Measurements from ENCODE around the gene JAML. TPM values are rescaled to one million over a fixed set of nuclear protein-coding genes. Genes with fewer than 3 reads are reported as not detected.

The JAML gene
- total and polyA plus RNA-seq, 2 donors (not counting 1 experiment from before 2014, with no cell fraction given) = not detected

GRCh38 chr11:118231461-118231860 is 6.7 kb upstream of the JAML start:
- no peaks in the 10 kb centered on the region for H3K79me2 ChIP-seq (ENCODE audit: control insufficient read depth, insufficient read depth, low read length)
- no peak overlapping the region for H3K4me2 ChIP-seq (ENCODE audit: extremely low read depth, insufficient read depth, low read length)
- TF ChIP-seq CTCF (conservative IDR thresholded peaks at IDR 0.05 in 1 of 2, IDR thresholded peaks at IDR 0.05 in 1 of 2; ENCODE audit: low read depth in 1 of 2, low read length in 2 of 2) (no peak), EZH2 (IDR thresholded peaks at IDR 0.05; ENCODE audit: low read length, missing control alignments) (no peak)
- DNase-seq (ENCODE audit: low read depth in 2 of 2) = no peak
- no peaks in the 10 kb centered on the region for H3K4me1 ChIP-seq (ENCODE audit: control insufficient read depth, extremely low read depth, insufficient read depth, low read length)
- H3K27me3 ChIP-seq (ENCODE audit: control insufficient read depth, insufficient read depth, low read length) = no peaks in the 10 kb centered on the region
- no peak overlapping the region for H3K9ac ChIP-seq (ENCODE audit: insufficient read depth, low read length)
- H3K36me3 ChIP-seq (ENCODE audit: control insufficient read depth, insufficient read depth, low read length) = no peaks in the 10 kb centered on the region
- no peaks in the 10 kb centered on the region for H3K9me3 ChIP-seq (ENCODE audit: control insufficient read depth, insufficient read depth, low read depth, low read length)
- H3K4me3 ChIP-seq (replicated peaks in 1 of 4; ENCODE audit: control extremely low read depth in 1 of 4, insufficient read depth in 1 of 4, low read depth in 3 of 4, low read length in 4 of 4) = no peak overlapping the region
- H2AFZ ChIP-seq (ENCODE audit: low read length) = no peak overlapping the region
- no peak overlapping the region for H3K27ac ChIP-seq (ENCODE audit: insufficient read depth, low read length)
- no peaks in the 10 kb centered on the region for H4K20me1 ChIP-seq (ENCODE audit: control insufficient read depth, extremely low read depth, insufficient read depth, low read length)

GRCh38 chr11:118230088-118230487 is 5.3 kb upstream of the JAML start:
- no peak for DNase-seq (ENCODE audit: low read depth in 2 of 2)
- TF ChIP-seq CTCF (conservative IDR thresholded peaks at IDR 0.05 in 1 of 2, IDR thresholded peaks at IDR 0.05 in 1 of 2; ENCODE audit: low read depth in 1 of 2, low read length in 2 of 2) = no peak
- TF ChIP-seq EZH2 (IDR thresholded peaks at IDR 0.05; ENCODE audit: low read length, missing control alignments) = no peak
- H3K4me2 ChIP-seq (ENCODE audit: extremely low read depth, insufficient read depth, low read length) = no peak overlapping the region
- H3K9me3 ChIP-seq (ENCODE audit: control insufficient read depth, insufficient read depth, low read depth, low read length) = no peaks in the 10 kb centered on the region
- no peak overlapping the region for H3K9ac ChIP-seq (ENCODE audit: insufficient read depth, low read length)
- no peaks in the 10 kb centered on the region for H4K20me1 ChIP-seq (ENCODE audit: control insufficient read depth, extremely low read depth, insufficient read depth, low read length)
- H3K36me3 ChIP-seq (ENCODE audit: control insufficient read depth, insufficient read depth, low read length) = no peaks in the 10 kb centered on the region
- H3K79me2 ChIP-seq (ENCODE audit: control insufficient read depth, insufficient read depth, low read length) = no peaks in the 10 kb centered on the region
- no peaks in the 10 kb centered on the region for H3K4me1 ChIP-seq (ENCODE audit: control insufficient read depth, extremely low read depth, insufficient read depth, low read length)
- H3K27me3 ChIP-seq (ENCODE audit: control insufficient read depth, insufficient read depth, low read length) = no peaks in the 10 kb centered on the region
- no peak overlapping the region for H2AFZ ChIP-seq (ENCODE audit: low read length)
- no peak overlapping the region for H3K27ac ChIP-seq (ENCODE audit: insufficient read depth, low read length)
- H3K4me3 ChIP-seq (replicated peaks in 1 of 4; ENCODE audit: control extremely low read depth in 1 of 4, insufficient read depth in 1 of 4, low read depth in 3 of 4, low read length in 4 of 4) = no peak overlapping the region

- Histone ChIP-seq H3K27me3 (ENCODE audit: control insufficient read depth, insufficient read depth, low read length) (no peaks in the 10 kb centered on the region), H3K4me3 (replicated peaks in 1 of 4; ENCODE audit: control extremely low read depth in 1 of 4, insufficient read depth in 1 of 4, low read depth in 3 of 4, low read length in 4 of 4) (no peak overlapping the region), H3K4me1 (ENCODE audit: control insufficient read depth, extremely low read depth, insufficient read depth, low read length) (no peaks in the 10 kb centered on the region), H3K36me3 (ENCODE audit: control insufficient read depth, insufficient read depth, low read length) (no peaks in the 10 kb centered on the region), H4K20me1 (ENCODE audit: control insufficient read depth, extremely low read depth, insufficient read depth, low read length) (no peaks in the 10 kb centered on the region), H3K27ac (ENCODE audit: insufficient read depth, low read length) (no peak overlapping the region), H3K9me3 (ENCODE audit: control insufficient read depth, insufficient read depth, low read depth, low read length) (no peaks in the 10 kb centered on the region), H3K9ac (ENCODE audit: insufficient read depth, low read length) (no peak overlapping the region), H2AFZ (ENCODE audit: low read length) (no peak overlapping the region), H3K79me2 (ENCODE audit: control insufficient read depth, insufficient read depth, low read length) (no peaks in the 10 kb centered on the region), H3K4me2 (ENCODE audit: extremely low read depth, insufficient read depth, low read length) (no peak overlapping the region)
- no peak for TF ChIP-seq CTCF (conservative IDR thresholded peaks at IDR 0.05 in 1 of 2, IDR thresholded peaks at IDR 0.05 in 1 of 2; ENCODE audit: low read depth in 1 of 2, low read length in 2 of 2)
- no peak for TF ChIP-seq EZH2 (IDR thresholded peaks at IDR 0.05; ENCODE audit: low read length, missing control alignments)
- peak in 1 of 2 donors; percentile 57 for DNase-seq (ENCODE audit: low read depth in 2 of 2)
These were observed 4.5 kb upstream of the JAML start for GRCh38 chr11:118229274-118229847.

Measured in fibroblast of lung (primary cell).